CD4-positive, alpha-beta memory T cell (primary cell): ENCODE data around the gene HS1BP3. TPM values are rescaled to one million over a fixed set of nuclear protein-coding genes. Genes with fewer than 3 reads are reported as not detected.

Experiments used
- CTCF ChIA-PET: fragments of 350-600 bp; sonication (Branson Sonifier 250); formaldehyde crosslinking; loops from one replicate; lab custom pipeline; 2021; ENCODE audit warnings: inconsistent platforms; ENCODE audit not compliant: partially characterized antibody; lab: Charles Lee
- POLR2A ChIA-PET: fragments of 350-600 bp; sonication (Branson Sonifier 250); formaldehyde crosslinking; loops from one replicate; lab custom pipeline; 2021; ENCODE audit not compliant: partially characterized antibody; lab: Charles Lee
- DNase-seq, 5 donors: peaks; one replicate each; pipeline versions ENCODE4 v3.0.0 to v3.0.0-alpha.2; 2020 to 2022; ENCODE audit warnings: mixed read lengths in 1 of 5
- H3K27ac ChIP-seq: one replicate; pipeline ENCODE4 v1.7.0; 2013; ENCODE audit warnings: low read depth, low read length
- H3K27me3 ChIP-seq: 2 replicates; pipeline ENCODE4 v1.7.0; 2013; ENCODE audit warnings: mild to moderate bottlenecking, low read length, moderate library complexity; ENCODE audit not compliant: insufficient read depth
- H3K36me3 ChIP-seq: 2 replicates; pipeline ENCODE4 v1.7.0; 2013; ENCODE audit warnings: mild to moderate bottlenecking, low read length, moderate library complexity; ENCODE audit not compliant: insufficient read depth
- H3K4me1 ChIP-seq: 2 replicates; pipeline ENCODE4 v1.7.0; 2013; ENCODE audit warnings: mild to moderate bottlenecking, low read length, moderate library complexity; ENCODE audit not compliant: insufficient read depth
- H3K4me3 ChIP-seq, 2 donors: one replicate each; pipeline ENCODE4 v1.7.0; 2013; ENCODE audit warnings: low read length in 2 of 2, mild to moderate bottlenecking in 1 of 2
- H3K9me3 ChIP-seq, 2 donors: one replicate each; pipeline ENCODE4 v1.7.0; 2013; ENCODE audit warnings: low read length in 2 of 2, control low read depth in 1 of 2; ENCODE audit not compliant: control insufficient read depth in 1 of 2
- H3K27ac Mint-ChIP-seq, 7 donors: one replicate each; pipeline ENCODE4 v1.8.0; 2020 to 2021; ENCODE audit warnings: mixed read lengths in 7 of 7, mild to moderate bottlenecking in 6 of 7, inconsistent platforms in 3 of 7, moderate library complexity in 3 of 7
- H3K27me3 Mint-ChIP-seq, 2 donors: one replicate each; pipeline ENCODE4 v1.8.0; 2020 to 2021; ENCODE audit warnings: mixed read lengths in 2 of 2
- H3K36me3 Mint-ChIP-seq, 2 donors: one replicate each; pipeline ENCODE4 v1.8.0; 2020 to 2021; ENCODE audit warnings: mixed read lengths in 2 of 2, inconsistent platforms in 1 of 2, mild to moderate bottlenecking in 1 of 2
- H3K4me1 Mint-ChIP-seq, 4 donors: one replicate each; pipeline ENCODE4 v1.8.0; 2020 to 2021; ENCODE audit warnings: mixed read lengths in 4 of 4, mild to moderate bottlenecking in 1 of 4
- H3K4me3 Mint-ChIP-seq, 8 donors: one replicate each; pipeline ENCODE4 v1.8.0; 2020 to 2021; ENCODE audit warnings: mixed read lengths in 8 of 8, mild to moderate bottlenecking in 7 of 8, moderate library complexity in 6 of 8, inconsistent platforms in 3 of 8
- H3K9me3 Mint-ChIP-seq, 8 donors: one replicate each; pipeline ENCODE4 v1.8.0; 2020 to 2021; ENCODE audit warnings: mixed read lengths in 8 of 8, mild to moderate bottlenecking in 5 of 8, inconsistent platforms in 3 of 8, moderate library complexity in 1 of 8
- intact Hi-C: fragments of 100-400 bp; cut with micrococcal nuclease; formaldehyde crosslinking; loops from one replicate; pipeline ENCODE4 v1.15.1; 2023
- polyA plus RNA-seq, 2 donors: library from polyadenylated mRNA; unstranded; fragments of 300-500 nt; fragmentation: Illumina TruSeq; gene quantifications; one replicate each; pipeline ENCODE4 v1.2.3, GENCODE V29; 2021
- total RNA-seq, 2 experiments: library from RNA; stranded (reverse); gene quantifications; one replicate each; pipeline ENCODE4 v1.2.3, GENCODE V29; 2021

The HS1BP3 gene
- total and polyA plus RNA-seq, 4 experiments from 2014 or later = 16.7 to 20.1 (median 18.8) TPM

DNA sequence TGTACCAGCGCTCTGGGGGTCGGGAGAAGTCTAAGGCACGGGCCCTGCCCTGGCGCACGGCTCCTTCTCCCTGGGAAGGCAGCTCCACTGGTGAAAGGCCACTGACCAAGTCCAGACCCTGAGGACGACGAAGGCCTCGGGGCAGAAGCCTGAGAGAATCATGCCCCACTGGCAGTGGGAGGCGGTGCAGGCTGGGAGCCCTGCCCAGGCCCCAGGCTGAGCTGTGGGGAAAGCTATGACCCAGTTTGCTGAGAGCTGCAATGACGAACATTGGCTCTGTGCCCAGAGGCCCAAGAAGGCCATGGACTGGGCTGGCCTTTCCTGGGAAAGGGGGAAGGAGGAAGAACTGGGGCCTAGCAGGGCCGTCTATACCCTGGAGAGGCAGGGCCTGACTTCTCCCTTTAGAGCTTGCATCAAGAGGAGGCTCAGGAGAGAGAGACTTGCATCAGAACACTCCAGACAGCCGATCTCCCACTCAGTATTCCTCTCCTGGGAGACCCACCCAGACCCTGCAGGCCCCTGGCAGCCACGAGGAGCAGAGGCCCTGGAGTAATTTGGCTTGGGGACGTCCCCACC is 32.9 kb downstream of the HS1BP3 start:
- H3K4me1 ChIP-seq = no peaks in the 10 kb centered on the region
- H3K27ac ChIP-seq = no peak overlapping the region
- no peaks in the 10 kb centered on the region for H3K4me1 Mint-ChIP-seq
- no peaks in the 10 kb centered on the region for H3K9me3 ChIP-seq
- peaks cover 38 to 43% of the 10 kb centered on the region in 2 donors for H3K36me3 Mint-ChIP-seq
- no peaks in the 10 kb centered on the region for H3K27me3 ChIP-seq
- no peak overlapping the region for H3K4me3 ChIP-seq
- H3K27me3 Mint-ChIP-seq = no peaks in the 10 kb centered on the region
- H3K36me3 ChIP-seq = peaks cover 21% of the 10 kb centered on the region
- H3K27ac Mint-ChIP-seq = peak overlapping the region in 1 of 7 donors; percentile 22
- ChIA-PET POLR2A (interaction anchor here (0.8 kb wide), 1 partner anchor 171 kb away, joined by 3 read pairs; the partner anchor contains the start of gene RHOB), CTCF (interaction anchor here (1.5 to 2.1 kb wide), 2 partner anchors 24 to 206 kb away, joined by 3 to 8 read pairs; no protein-coding TSS in a partner anchor)
- H3K4me3 Mint-ChIP-seq = no peak overlapping the region
- intact Hi-C loops = no loop called here
- no peaks in the 10 kb centered on the region for H3K9me3 Mint-ChIP-seq
- DNase-seq = no peak

DNA sequence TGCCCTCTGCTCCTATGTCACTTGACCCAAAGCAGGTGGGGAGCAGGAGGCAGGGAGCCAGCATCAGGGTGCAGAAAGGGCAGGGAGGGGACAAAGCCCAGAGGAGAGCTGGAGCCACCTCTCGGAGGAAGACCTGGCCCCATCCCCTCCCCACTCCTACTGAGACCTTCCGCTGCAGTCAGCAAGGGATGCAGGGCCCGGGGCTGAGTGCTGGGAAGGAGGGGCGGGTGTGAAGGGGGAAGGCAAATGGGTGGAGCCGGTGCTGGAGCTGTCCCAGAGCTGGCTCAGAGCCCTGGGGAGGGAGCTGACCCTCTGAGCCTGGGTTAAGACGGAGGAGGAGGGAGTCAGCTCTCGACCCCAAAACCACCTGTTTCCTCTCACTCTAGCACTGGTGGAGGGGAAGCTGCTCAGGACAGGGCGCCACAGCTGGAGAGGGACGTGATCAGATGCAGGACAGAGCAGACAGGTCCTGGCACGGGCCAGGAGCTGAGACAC is 33.8 kb downstream of the HS1BP3 start:
- H3K27ac ChIP-seq = no peak overlapping the region
- H3K4me1 ChIP-seq = no peaks in the 10 kb centered on the region
- Mint-ChIP-seq H3K27ac (no peak overlapping the region), H3K4me3 (no peak overlapping the region), H3K27me3 (no peaks in the 10 kb centered on the region), H3K4me1 (no peaks in the 10 kb centered on the region), H3K9me3 (no peaks in the 10 kb centered on the region), H3K36me3 (peaks cover 31 to 39% of the 10 kb centered on the region in 2 donors)
- POLR2A ChIA-PET = interaction anchor here (0.8 kb wide), 1 partner anchor 171 kb away, joined by 3 read pairs; the partner anchor contains the start of gene RHOB
- H3K27me3 ChIP-seq = no peaks in the 10 kb centered on the region
- H3K9me3 ChIP-seq = no peaks in the 10 kb centered on the region
- peaks cover 16% of the 10 kb centered on the region for H3K36me3 ChIP-seq
- intact Hi-C loops = no loop called here
- DNase-seq = no peak
- H3K4me3 ChIP-seq = no peak overlapping the region
- CTCF ChIA-PET = interaction anchor here (0.5 to 2.1 kb wide), 3 partner anchors 15 to 205 kb away, joined by 3 to 8 read pairs (median 3); no protein-coding TSS in a partner anchor

DNA sequence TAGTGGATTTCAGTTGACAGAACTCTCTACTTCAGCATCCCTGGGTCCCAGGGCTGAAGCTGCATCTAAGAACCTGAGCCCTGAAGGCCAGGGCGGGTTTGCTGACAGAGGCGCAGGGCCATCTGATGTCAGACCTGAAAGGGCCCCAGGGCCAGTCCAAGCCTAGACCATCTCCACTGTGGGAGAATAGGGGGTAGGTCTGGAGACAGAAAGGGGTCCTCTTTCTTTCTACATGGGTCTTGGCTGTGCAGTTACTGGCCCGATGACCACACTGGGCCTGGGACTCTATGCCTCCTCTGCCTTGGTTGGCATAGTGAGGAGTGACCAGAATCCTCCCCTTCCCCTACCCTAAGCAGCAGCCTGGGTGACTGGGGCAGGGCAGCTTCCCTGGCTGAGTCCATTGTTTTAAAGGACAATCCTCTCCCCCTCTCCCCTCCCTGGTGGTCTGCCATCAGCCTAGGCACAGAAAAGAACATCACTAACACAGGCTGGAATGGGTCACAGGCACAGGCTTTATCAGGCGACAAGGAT is 34.5 kb downstream of the HS1BP3 start:
- Mint-ChIP-seq H3K9me3 (no peaks in the 10 kb centered on the region), H3K27ac (no peak overlapping the region), H3K27me3 (no peaks in the 10 kb centered on the region), H3K36me3 (peaks cover 32 to 36% of the 10 kb centered on the region in 2 donors), H3K4me1 (no peaks in the 10 kb centered on the region), H3K4me3 (no peak overlapping the region)
- ChIA-PET CTCF (no interaction called here), POLR2A (no interaction called here)
- Histone ChIP-seq H3K9me3 (no peaks in the 10 kb centered on the region), H3K36me3 (peaks cover 12% of the 10 kb centered on the region), H3K27me3 (no peaks in the 10 kb centered on the region), H3K4me3 (no peak overlapping the region), H3K27ac (no peak overlapping the region), H3K4me1 (no peaks in the 10 kb centered on the region)
- intact Hi-C loops = no loop called here
- DNase-seq = no peak

DNA sequence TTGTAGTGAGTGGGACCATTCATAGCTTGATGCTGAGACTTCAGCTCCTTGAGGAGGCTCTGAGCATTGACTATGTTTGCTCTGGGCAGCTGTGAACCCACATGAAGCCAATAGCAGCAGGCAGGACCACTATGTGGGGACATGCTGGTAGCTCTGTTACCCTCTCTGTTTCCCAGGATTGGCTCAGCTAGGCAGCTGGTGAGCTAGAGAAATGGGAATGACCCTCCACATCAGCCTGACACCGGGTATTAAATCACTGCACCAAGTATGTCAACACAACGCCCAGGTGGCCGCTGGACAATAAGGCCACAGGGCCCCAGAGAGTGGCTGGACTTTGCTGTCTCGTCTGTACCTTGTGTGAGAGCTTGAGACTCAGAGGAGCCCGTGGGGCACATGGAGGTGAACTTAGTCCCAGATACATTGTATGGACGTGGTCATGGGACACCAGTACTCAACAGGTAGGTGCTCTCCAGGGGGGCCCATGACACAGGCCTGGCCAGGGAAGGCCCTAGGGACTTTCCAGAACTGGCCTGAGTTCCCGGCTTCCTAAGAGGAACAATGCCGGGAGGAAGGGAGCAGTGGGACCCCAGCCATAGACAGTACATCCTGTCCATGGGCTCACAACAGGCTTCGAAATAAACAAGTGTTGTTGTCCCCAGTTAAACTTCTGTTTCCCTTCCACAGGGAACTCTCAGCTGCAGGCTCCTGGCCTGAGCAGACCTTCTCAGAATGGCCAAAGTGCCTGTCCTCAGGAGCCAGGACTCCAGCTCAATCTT is 35.2 kb downstream of the HS1BP3 start:
- no peaks in the 10 kb centered on the region for H3K9me3 Mint-ChIP-seq
- H3K4me1 Mint-ChIP-seq = no peaks in the 10 kb centered on the region

DNA sequence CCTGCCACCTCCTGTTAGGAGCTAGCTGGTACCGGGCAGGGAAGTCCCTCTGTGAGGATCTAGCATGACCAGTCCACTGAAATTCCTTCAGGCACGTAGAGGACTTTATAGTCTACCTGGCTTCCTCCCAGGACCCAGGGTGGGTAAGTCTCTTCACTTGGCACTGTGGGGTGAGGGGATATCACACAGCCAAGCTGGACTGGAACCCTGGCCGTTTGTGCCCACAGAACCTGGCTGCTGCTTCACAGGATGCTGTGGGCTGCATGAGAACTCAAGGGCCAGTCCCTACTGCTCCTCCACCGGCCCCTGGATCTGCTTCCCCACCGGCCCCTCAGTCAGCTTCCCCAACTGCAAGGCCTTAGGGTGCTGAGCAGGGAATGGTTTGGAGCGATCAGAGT is 35.8 kb downstream of the HS1BP3 start:
- Mint-ChIP-seq H3K27ac (no peak overlapping the region), H3K4me1 (no peaks in the 10 kb centered on the region), H3K9me3 (peaks cover 0 to 3% (median 0%) of the 10 kb centered on the region in 8 donors), H3K36me3 (peaks cover 28 to 31% of the 10 kb centered on the region in 2 donors), H3K4me3 (no peak overlapping the region), H3K27me3 (no peaks in the 10 kb centered on the region)
- DNase-seq = no peak
- Histone ChIP-seq H3K4me1 (no peaks in the 10 kb centered on the region), H3K27me3 (no peaks in the 10 kb centered on the region), H3K9me3 (no peaks in the 10 kb centered on the region), H3K36me3 (no peaks in the 10 kb centered on the region), H3K27ac (no peak overlapping the region), H3K4me3 (no peak overlapping the region)
- POLR2A ChIA-PET = interaction anchor here (1.0 kb wide), 1 partner anchor 42 kb away, joined by 3 read pairs; no protein-coding TSS in a partner anchor
- intact Hi-C loops = no loop called here
- CTCF ChIA-PET = no interaction called here

More for the DNA sequence above, 35.2 kb downstream of the HS1BP3 start:
- Histone ChIP-seq H3K4me3 (no peak overlapping the region), H3K36me3 (peaks cover 5% of the 10 kb centered on the region), H3K4me1 (no peaks in the 10 kb centered on the region), H3K27me3 (no peaks in the 10 kb centered on the region), H3K27ac (no peak overlapping the region), H3K9me3 (no peaks in the 10 kb centered on the region)
- peaks cover 31 to 32% of the 10 kb centered on the region in 2 donors for H3K36me3 Mint-ChIP-seq
- no peak overlapping the region for H3K27ac Mint-ChIP-seq
- H3K4me3 Mint-ChIP-seq = no peak overlapping the region
- ChIA-PET CTCF (no interaction called here), POLR2A (interaction anchor here (1.0 kb wide), 1 partner anchor 43 kb away, joined by 3 read pairs; no protein-coding TSS in a partner anchor)
- intact Hi-C loops = no loop called here
- no peaks in the 10 kb centered on the region for H3K27me3 Mint-ChIP-seq
- no peak for DNase-seq

DNA sequence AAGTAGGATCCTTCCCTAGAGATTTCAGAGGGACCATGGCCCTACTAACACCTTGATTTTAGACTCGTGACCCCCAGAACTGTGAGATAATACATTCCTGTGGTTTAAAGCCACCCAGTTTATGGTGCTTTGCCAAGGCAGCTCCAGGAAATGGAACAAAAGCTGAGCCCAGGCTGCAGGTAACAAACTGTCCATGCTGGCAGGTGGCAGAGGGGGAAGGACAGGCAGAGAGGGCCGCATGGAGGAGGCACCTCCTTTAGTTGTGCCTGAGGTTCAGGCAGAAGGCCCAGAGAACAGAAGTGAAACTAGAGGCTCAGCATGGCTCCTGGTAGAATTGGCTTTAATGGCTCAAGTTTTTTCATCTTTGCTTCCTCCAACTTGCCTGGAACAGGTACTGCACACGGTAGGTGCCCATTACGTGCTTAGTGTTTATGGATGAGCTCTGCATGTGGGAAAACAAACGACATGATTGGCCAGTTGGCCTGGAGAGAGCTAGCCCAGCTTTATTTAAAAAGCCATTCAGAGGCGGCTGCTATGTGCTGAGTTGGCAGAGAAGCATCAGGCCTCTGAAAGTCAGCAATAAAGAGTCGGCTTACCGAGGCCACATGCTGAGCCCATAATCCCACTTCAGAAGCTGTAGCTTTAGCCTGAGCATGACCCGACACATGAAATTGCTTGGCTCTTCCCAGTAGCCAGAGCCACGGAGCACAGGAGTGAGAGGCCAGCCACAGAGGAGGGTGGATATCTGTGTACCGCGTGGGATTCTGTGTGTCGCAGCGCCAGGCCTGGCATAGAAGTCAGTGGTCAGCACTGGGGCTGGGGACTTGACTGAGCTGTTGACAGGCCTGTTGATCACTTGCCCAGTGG is 36.5 kb downstream of the HS1BP3 start:
- Mint-ChIP-seq H3K4me3 (no peak overlapping the region), H3K27ac (no peak overlapping the region), H3K9me3 (peaks cover 0 to 3% (median 0%) of the 10 kb centered on the region in 8 donors), H3K36me3 (peaks cover 22 to 26% of the 10 kb centered on the region in 2 donors), H3K4me1 (no peaks in the 10 kb centered on the region), H3K27me3 (no peaks in the 10 kb centered on the region)
- no peaks in the 10 kb centered on the region for H3K27me3 ChIP-seq
- no peaks in the 10 kb centered on the region for H3K36me3 ChIP-seq
- no peak overlapping the region for H3K4me3 ChIP-seq
- POLR2A ChIA-PET = interaction anchor here (1.0 kb wide), 1 partner anchor 42 kb away, joined by 3 read pairs; no protein-coding TSS in a partner anchor
- DNase-seq = no peak
- H3K9me3 ChIP-seq = no peaks in the 10 kb centered on the region
- CTCF ChIA-PET = interaction anchor here (1.1 kb wide), 1 partner anchor 28 kb away, joined by 3 read pairs; no protein-coding TSS in a partner anchor
- no peak overlapping the region for H3K27ac ChIP-seq
- H3K4me1 ChIP-seq = no peaks in the 10 kb centered on the region
- intact Hi-C loops = no loop called here
